GM21529 (cell line): ENCODE data around the gene GALR3.

Experiments
- ATAC-seq: cut with Tn5 transposase; IDR thresholded peaks from one replicate; pipeline ENCODE4 v1.9.1; 2021; ENCODE audit not compliant: unreplicated experiment

Gene GALR3

DNA sequence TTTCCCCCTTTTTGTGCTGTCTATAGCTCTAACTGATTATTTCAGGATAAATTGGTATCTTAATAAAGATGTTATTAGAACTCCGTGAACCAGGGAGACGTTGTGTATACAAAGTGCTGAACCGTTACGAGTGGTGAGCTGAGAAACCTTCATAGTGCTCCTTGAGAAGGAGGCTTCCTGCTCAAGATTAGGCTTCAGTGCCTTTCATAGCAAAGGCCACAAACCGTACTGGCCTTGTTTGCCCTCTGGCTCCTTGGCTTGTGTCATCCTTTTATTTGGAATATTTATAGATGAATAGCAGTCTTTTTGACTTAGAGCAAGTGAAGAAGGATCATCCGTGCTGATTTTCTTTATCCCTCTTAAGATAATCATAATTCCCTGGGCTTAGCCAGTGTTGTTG is 42.3 kb downstream of the GALR3 start:
- ATAC-seq = no peak

GRCh38 chr22:37870273-37870672 is 47.1 kb downstream of the GALR3 start:
- no peak for ATAC-seq
